GM18508 (cell line): ENCODE data around the gene NR2C2.

Experiments used
- ATAC-seq: cut with Tn5 transposase; IDR thresholded peaks from one replicate; pipeline ENCODE4 v1.9.1; 2021; ENCODE audit warnings: moderate number of reproducible peaks; ENCODE audit not compliant: insufficient read depth, unreplicated experiment

Gene NR2C2

GRCh38 chr3:15055019-15055557, 107.7 kb downstream of the NR2C2 start:
- peak; percentile 34 for ATAC-seq

- ATAC-seq, result no peak
These were observed 109.5 kb downstream of the NR2C2 start for GRCh38 chr3:15056676-15057404.

GRCh38 chr3:15060029-15060428, 112.6 kb downstream of the NR2C2 start:
- no peak for ATAC-seq

GRCh38 chr3:15063238-15063637, 115.9 kb downstream of the NR2C2 start:
- ATAC-seq, result no peak

GRCh38 chr3:15063656-15064286, 116.4 kb downstream of the NR2C2 start:
- no peak for ATAC-seq

GRCh38 chr3:15064299-15064834, 117.0 kb downstream of the NR2C2 start:
- no peak for ATAC-seq

- ATAC-seq, result peak; percentile 79
These were observed 117.6 kb downstream of the NR2C2 start, which contains the start of gene MRPS25 for GRCh38 chr3:15064835-15065549. Gene MRPS25 (minus strand): TSS chr3:15065315. CDS start chr3:15065194, 121 bp downstream.

- no peak for ATAC-seq
These were observed 118.2 kb downstream of the NR2C2 start for GRCh38 chr3:15065550-15066007.

- ATAC-seq, result no peak
These were observed 119.1 kb downstream of the NR2C2 start for GRCh38 chr3:15066467-15066866.

GRCh38 chr3:15069441-15069840, 122.1 kb downstream of the NR2C2 start:
- ATAC-seq, result no peak

- no peak for ATAC-seq
These were observed 124.3 kb downstream of the NR2C2 start for GRCh38 chr3:15071699-15072098.

GRCh38 chr3:15074500-15074899, 127.1 kb downstream of the NR2C2 start:
- ATAC-seq, result no peak

- no peak for ATAC-seq
These were observed 131.7 kb downstream of the NR2C2 start for GRCh38 chr3:15079091-15079490.

- no peak for ATAC-seq
These were observed 134.7 kb downstream of the NR2C2 start for GRCh38 chr3:15081960-15082664.

- no peak for ATAC-seq
These were observed 135.9 kb downstream of the NR2C2 start for GRCh38 chr3:15083252-15083651.

GRCh38 chr3:15086263-15086662, 138.9 kb downstream of the NR2C2 start:
- no peak for ATAC-seq

- ATAC-seq, result no peak
These were observed 139.3 kb downstream of the NR2C2 start for GRCh38 chr3:15086699-15087098.

- no peak for ATAC-seq
These were observed 141.8 kb downstream of the NR2C2 start for GRCh38 chr3:15089201-15089600.

- no peak for ATAC-seq
These were observed 144.2 kb downstream of the NR2C2 start for GRCh38 chr3:15091575-15091974.

- no peak for ATAC-seq
These were observed 145.3 kb downstream of the NR2C2 start for GRCh38 chr3:15092686-15093085.
